ENCODE measurements around the gene ANKRD55.
"Not testable (repeated sequence)": the region's sequence is repeated elsewhere in the genome, so short reads cannot be mapped to it uniquely, and the experiment has no call there.

The ANKRD55 gene

GRCh38 chr5:56233230-56233629 is at the start of gene ANKRD55:
TSS of gene ANKRD55 (minus strand) at chr5:56233330. CDS start at chr5:56232913, 417 bp downstream.
- DNase-seq: peak; percentile 9

GRCh38 chr5:56282216-56282615 is 49.1 kb upstream of the ANKRD55 start:
- peak; percentile 28 for DNase-seq

GRCh38 chr5:56281489-56282165 is 48.5 kb upstream of the ANKRD55 start:
- peak; percentile 66 for DNase-seq

GRCh38 chr5:56279979-56280378 is 46.8 kb upstream of the ANKRD55 start:
- peak; percentile 93 for DNase-seq

- peak; percentile 24 for DNase-seq
These were observed 46.2 kb upstream of the ANKRD55 start for GRCh38 chr5:56279291-56279690.

GRCh38 chr5:56278335-56278753 is 45.2 kb upstream of the ANKRD55 start:
- DNase-seq: peak; percentile 99

GRCh38 chr5:56277573-56277972 is 44.4 kb upstream of the ANKRD55 start:
- no peak for DNase-seq

- DNase-seq: no peak
These were observed 40.3 kb upstream of the ANKRD55 start for GRCh38 chr5:56273376-56273955.

GRCh38 chr5:56272765-56273164 is 39.6 kb upstream of the ANKRD55 start:
- DNase-seq: no peak

- DNase-seq: peak; percentile 81
These were observed 37.6 kb upstream of the ANKRD55 start for GRCh38 chr5:56270568-56271392.

- DNase-seq: no peak
These were observed 36.9 kb upstream of the ANKRD55 start for GRCh38 chr5:56270058-56270457.

- DNase-seq: peak; percentile 66
These were observed 36.2 kb upstream of the ANKRD55 start for GRCh38 chr5:56269216-56269927.

GRCh38 chr5:56268707-56269106 is 35.6 kb upstream of the ANKRD55 start:
- not testable (repeated sequence) for DNase-seq

GRCh38 chr5:56267856-56268255 is 34.7 kb upstream of the ANKRD55 start:
- no peak for DNase-seq

GRCh38 chr5:56264417-56265025 is 31.4 kb upstream of the ANKRD55 start:
- peak; percentile 60 for DNase-seq

- DNase-seq: no peak
These were observed 29.1 kb upstream of the ANKRD55 start for GRCh38 chr5:56262279-56262678.

GRCh38 chr5:56259002-56259511 is 25.9 kb upstream of the ANKRD55 start:
- DNase-seq: peak; percentile 99

- not testable (repeated sequence) for DNase-seq
These were observed 24.8 kb upstream of the ANKRD55 start for GRCh38 chr5:56257763-56258529.

GRCh38 chr5:56257010-56257409 is 23.9 kb upstream of the ANKRD55 start:
- no peak for DNase-seq

GRCh38 chr5:56255502-56255901 is 22.4 kb upstream of the ANKRD55 start:
- DNase-seq: no peak

- DNase-seq: no peak
These were observed 20.8 kb upstream of the ANKRD55 start for GRCh38 chr5:56253924-56254323.

- DNase-seq: no peak
These were observed 20.0 kb upstream of the ANKRD55 start for GRCh38 chr5:56253126-56253525.
